VCaP (cell line): Measurements from ENCODE around the gene ELP5.

Experiments used
- H3K27ac ChIP-seq: fragments of 450-650 bp; 2 replicates; pipeline ENCODE4 v1.5.1; 2017
- TF ChIP-seq, protein P1 (sequence below): fragments of 450-650 bp; conservative IDR thresholded peaks from 2 replicates; pipeline ENCODE4 v1.5.1; 2017; ENCODE audit warnings: mild to moderate bottlenecking, moderate library complexity

ELP5 gene

DNA sequence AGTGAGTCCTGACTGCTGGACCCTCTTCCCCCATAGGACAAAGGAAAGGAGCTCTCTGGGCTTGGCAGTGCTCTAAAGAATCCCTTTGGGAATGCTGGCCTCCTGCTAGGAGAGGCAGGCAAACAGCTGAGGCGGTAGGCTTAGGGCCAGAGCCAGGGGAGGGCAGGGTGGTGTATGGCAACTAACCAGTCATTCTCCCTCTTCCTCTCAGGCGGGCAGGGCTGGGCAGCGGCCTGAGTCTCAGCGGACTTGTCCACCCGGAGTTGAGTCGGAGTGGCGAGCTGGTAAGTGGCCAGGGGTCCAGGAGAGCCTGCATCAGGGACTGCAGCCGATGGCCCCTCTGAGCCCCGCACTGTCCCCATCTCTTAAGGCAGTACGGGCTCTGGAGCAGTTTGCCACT lies 27.9 kb upstream of the ELP5 start:
- no peak overlapping the region for H3K27ac ChIP-seq
- TF ChIP-seq, protein P1, sequence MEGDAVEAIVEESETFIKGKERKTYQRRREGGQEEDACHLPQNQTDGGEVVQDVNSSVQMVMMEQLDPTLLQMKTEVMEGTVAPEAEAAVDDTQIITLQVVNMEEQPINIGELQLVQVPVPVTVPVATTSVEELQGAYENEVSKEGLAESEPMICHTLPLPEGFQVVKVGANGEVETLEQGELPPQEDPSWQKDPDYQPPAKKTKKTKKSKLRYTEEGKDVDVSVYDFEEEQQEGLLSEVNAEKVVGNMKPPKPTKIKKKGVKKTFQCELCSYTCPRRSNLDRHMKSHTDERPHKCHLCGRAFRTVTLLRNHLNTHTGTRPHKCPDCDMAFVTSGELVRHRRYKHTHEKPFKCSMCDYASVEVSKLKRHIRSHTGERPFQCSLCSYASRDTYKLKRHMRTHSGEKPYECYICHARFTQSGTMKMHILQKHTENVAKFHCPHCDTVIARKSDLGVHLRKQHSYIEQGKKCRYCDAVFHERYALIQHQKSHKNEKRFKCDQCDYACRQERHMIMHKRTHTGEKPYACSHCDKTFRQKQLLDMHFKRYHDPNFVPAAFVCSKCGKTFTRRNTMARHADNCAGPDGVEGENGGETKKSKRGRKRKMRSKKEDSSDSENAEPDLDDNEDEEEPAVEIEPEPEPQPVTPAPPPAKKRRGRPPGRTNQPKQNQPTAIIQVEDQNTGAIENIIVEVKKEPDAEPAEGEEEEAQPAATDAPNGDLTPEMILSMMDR: no peak

DNA sequence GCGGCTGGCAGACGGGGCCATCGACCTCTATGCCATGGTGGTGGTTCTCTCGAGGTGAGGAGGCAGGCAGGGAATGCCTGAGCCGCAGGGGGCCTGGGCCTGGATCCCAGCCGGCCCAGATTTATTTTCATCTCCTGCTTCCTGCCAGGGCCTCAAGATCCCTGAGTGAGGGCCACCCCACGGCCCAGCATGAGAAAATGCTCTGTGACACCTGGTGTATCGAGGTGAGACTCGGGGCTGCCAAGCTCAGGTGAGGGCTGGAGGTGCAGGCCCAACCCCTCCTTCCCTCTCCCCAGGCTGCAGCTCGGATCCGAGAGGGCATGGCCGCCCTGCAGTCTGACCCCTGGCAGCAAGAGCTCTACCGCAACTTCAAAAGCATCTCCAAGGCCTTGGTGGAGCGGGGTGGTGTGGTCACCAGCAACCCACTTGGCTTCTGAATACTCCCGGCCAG lies 27.3 kb upstream of the ELP5 start:
- H3K27ac ChIP-seq: no peak overlapping the region
- TF ChIP-seq, protein P1: no peak

DNA sequence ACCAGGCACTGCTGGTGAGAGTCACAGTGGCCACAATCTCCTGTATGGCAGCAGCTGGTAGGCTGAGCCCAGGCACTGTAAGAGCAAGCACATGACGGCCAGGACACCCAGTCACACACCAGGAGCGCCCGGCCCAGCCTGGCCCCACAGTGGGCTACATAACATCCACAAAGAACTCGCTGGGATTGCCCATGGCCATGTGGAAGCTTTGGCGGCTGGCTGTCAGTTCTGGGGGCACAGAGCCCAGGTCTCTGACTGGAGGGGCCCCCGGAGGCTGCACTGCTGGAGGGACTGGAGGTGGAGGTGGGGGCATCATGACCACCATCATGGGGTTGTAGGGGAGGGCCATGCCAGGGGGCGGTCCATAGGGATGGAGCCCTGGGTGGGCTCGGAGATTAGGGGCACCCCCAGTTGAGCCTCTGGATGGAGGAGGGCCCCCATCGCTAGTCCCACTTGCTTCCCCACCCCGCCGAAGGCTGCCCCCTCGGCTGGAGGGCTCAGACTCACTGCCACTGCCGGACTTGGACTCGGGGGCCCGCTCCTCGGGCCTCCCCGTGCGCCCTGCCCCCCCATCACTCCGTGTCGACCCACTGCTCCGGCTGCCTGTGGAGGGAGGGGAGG lies 26.2 kb upstream of the ELP5 start:
- H3K27ac ChIP-seq: no peak overlapping the region
- TF ChIP-seq, protein P1: no peak

DNA sequence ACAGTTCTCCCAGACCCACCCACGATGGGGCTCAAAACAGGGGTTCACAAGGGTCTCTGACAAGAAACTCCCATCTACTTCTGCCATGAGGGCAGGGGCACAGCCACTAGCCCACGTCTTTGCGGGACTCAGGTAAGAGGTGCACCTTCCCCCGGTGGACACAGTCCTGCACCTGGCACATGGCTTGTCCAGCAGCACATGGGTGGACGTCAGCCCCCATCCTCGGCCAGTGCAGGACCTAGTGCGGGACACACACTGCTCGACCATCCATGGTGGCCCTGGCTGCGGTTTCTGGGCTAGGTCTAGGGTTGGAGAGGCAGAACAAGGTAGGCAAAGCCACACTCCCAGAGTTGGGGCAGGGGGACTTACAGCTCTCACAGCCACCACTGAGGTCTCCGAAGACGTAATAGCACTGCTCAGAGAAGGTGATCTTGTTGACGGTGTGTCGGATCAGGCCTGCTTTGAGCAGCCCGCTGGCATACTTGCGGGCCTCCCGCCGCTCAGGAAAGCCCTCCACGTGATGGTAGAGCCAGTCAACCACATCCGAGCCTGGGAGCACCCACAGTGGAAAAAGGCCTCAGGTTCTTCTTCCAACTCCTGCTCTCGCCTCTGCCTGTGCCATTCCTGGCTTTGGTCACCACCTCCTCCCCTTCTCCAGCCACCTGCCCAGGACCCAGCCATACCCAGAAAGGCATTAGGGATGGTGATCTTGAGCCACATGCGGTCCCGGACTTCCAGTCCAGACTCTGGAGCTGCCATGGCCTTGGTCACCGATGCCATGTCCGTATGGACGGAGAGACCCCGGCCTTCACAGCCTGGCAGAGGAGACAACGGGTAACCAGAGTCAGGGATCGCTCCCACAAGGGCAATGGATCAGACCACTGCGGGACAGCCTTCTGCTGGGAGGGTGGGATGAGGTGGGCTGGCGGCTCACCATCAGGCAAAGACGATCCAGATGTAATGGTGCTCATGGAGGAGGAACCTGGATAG lies 25.0 kb upstream of the ELP5 start:
- no peak overlapping the region for H3K27ac ChIP-seq
- TF ChIP-seq, protein P1: no peak

DNA sequence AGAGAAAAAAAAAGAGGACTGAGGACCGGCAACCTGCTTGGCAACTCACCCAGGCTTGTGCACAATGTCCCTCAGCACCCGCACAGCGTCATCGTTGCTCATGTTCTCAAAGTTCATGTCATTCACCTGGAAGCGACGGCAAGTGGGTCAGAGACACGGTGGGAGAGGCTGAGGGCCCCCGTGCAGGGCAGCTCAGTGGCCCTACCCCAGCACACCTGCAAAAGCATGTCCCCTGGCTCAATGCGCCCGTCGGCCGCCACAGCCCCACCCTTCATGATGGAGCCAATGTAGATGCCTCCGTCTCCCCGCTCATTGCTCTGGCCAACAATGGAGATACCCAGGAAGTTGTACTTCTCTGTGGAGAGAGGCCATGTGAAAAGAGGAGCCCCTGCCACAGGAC lies 23.1 kb upstream of the ELP5 start:
- TF ChIP-seq, protein P1: no peak

DNA sequence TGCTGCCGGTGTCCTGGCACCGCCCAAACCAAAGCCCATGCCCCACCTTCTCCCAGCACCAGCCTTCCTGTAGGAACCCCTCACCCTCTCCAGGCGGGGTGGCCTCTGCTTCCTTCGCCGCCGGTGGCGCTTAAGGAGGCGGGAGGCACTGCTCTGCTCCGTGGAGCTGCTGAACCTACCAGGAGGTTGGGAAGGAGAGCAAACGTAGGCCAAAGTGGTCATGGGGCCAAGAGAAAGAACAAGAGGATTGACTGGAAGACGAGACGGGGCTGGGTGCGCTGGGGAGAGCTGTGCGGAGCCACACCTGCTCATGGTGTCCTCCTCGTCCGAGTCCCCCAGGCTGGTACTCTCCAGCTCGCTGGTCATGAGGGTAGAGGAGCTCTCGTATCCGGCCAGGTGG lies 22.5 kb upstream of the ELP5 start:
- no peak overlapping the region for H3K27ac ChIP-seq
- TF ChIP-seq, protein P1: no peak

More for the DNA sequence above, 23.1 kb upstream of the ELP5 start:
- no peak overlapping the region for H3K27ac ChIP-seq

DNA sequence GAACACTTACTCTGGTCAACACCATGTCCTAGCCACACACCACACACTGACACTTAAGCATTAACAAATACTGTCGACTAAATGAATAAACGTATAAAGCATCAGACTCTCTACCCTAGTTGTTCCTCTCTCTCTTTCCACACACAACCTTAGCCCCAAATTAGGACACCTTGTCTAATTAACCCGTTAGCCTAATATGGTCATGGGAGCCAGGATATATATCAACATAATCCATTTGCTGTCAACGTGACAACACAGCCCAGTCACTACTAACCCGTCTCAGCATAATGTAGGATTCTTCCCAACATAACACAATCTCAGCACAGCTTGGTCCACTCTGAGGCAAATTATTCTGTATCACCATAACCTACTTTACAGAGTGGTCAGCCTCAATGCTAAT lies 19.9 kb upstream of the ELP5 start:
- H3K27ac ChIP-seq: no peak overlapping the region
- TF ChIP-seq, protein P1: no peak
